ENCODE measurements around the gene HNRNPM.

- TF ChIP-seq, protein P1, sequence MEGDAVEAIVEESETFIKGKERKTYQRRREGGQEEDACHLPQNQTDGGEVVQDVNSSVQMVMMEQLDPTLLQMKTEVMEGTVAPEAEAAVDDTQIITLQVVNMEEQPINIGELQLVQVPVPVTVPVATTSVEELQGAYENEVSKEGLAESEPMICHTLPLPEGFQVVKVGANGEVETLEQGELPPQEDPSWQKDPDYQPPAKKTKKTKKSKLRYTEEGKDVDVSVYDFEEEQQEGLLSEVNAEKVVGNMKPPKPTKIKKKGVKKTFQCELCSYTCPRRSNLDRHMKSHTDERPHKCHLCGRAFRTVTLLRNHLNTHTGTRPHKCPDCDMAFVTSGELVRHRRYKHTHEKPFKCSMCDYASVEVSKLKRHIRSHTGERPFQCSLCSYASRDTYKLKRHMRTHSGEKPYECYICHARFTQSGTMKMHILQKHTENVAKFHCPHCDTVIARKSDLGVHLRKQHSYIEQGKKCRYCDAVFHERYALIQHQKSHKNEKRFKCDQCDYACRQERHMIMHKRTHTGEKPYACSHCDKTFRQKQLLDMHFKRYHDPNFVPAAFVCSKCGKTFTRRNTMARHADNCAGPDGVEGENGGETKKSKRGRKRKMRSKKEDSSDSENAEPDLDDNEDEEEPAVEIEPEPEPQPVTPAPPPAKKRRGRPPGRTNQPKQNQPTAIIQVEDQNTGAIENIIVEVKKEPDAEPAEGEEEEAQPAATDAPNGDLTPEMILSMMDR (conservative IDR thresholded peaks at IDR 0.05; ENCODE audit: low read length), result no peak
- no peak for TF ChIP-seq EZH2phosphoT487 (IDR thresholded peaks at IDR 0.05; ENCODE audit: borderline replicate concordance)
Observed at GRCh38 chr19:8429044-8429443, 15.7 kb upstream of the HNRNPM start.
